B cell (primary cell): ENCODE data around the gene NECTIN1. TPM values are rescaled to one million over a fixed set of nuclear protein-coding genes. Genes with fewer than 3 reads are reported as not detected.

Experiments
- ATAC-seq: fragments of 200-7000 bp; cut with Tn5 transposase; one replicate; pipeline ENCODE4 v1.10.0; 2021; ENCODE audit warnings: low read depth, mild to moderate bottlenecking, moderate number of reproducible peaks, moderate library complexity
- CTCF ChIA-PET: fragments of 350-600 bp; sonication (Branson Sonifier 250); formaldehyde crosslinking; loops from one replicate; lab custom pipeline; 2021; ENCODE audit warnings: antibody characterized with exemption, inconsistent platforms; lab: Charles Lee
- POLR2A ChIA-PET: fragments of 350-600 bp; sonication (Branson Sonifier 250); formaldehyde crosslinking; loops from one replicate; lab custom pipeline; 2021; ENCODE audit warnings: antibody characterized with exemption; lab: Charles Lee
- DNase-seq: peaks from one replicate; pipeline ENCODE4 v3.0.0; 2013
- H2AFZ ChIP-seq: 2 replicates; pipeline ENCODE4 v1.6.1; 2012; ENCODE audit warnings: mild to moderate bottlenecking, low read depth, low read length; ENCODE audit not compliant: insufficient read depth, poor library complexity, severe bottlenecking
- H3K27ac ChIP-seq, 2 donors: 1 replicate in 1 of 2; 2 replicates in 1 of 2; pipeline ENCODE4 v1.5.1; 2012 to 2013; ENCODE audit warnings: low read length in 2 of 2, mild to moderate bottlenecking in 2 of 2, moderate library complexity in 1 of 2
- H3K27me3 ChIP-seq, 4 experiments: fragments of 200-600 bp in 1 of 4; sonication (generic) in 1 of 4; replicated peaks in 1 of 4; 1 replicate in 2 of 4; 2 replicates in 2 of 4; pipeline versions ENCODE4 v1.6.1 to v1.7.0; 2013 to 2016; ENCODE audit warnings: low read length in 3 of 4, mild to moderate bottlenecking in 2 of 4, mixed read lengths in 1 of 4, moderate library complexity in 1 of 4; ENCODE audit not compliant: insufficient read depth in 4 of 4, control insufficient read depth in 3 of 4; ENCODE audit errors: control extremely low read depth in 1 of 4
- H3K36me3 ChIP-seq, 2 experiments: replicated peaks in 1 of 2; 1 replicate in 1 of 2; 2 replicates in 1 of 2; pipeline versions ENCODE4 v1.6.1 to v1.7.1; 2013; ENCODE audit warnings: low read length in 1 of 2; ENCODE audit not compliant: insufficient read depth in 2 of 2, control insufficient read depth in 1 of 2; ENCODE audit errors: control extremely low read depth in 1 of 2, extremely low read depth in 1 of 2
- H3K4me1 ChIP-seq, 2 donors: fragments of 200-600 bp in 1 of 2; sonication (generic) in 1 of 2; 1 replicate in 1 of 2; 2 replicates in 1 of 2; pipeline versions ENCODE4 v1.5.1 to v1.6.1; 2013 to 2017; ENCODE audit warnings: low read length in 2 of 2; ENCODE audit not compliant: control insufficient read depth in 2 of 2, insufficient read depth in 2 of 2
- H3K4me2 ChIP-seq: replicated peaks from 2 replicates; pipeline ENCODE3; 2012; ENCODE audit warnings: mild to moderate bottlenecking, low read depth, low read length; ENCODE audit not compliant: poor library complexity, severe bottlenecking
- H3K4me3 ChIP-seq, 5 experiments: fragments of 200-600 bp in 1 of 5; sonication (generic) in 1 of 5; 1 replicate in 3 of 5; 2 replicates in 2 of 5; pipeline versions ENCODE4 v1.5.1 to v1.7.0; 2011 to 2016; ENCODE audit warnings: low read length in 4 of 5, mild to moderate bottlenecking in 4 of 5, low read depth in 2 of 5, control low read depth in 1 of 5, moderate library complexity in 1 of 5; ENCODE audit not compliant: insufficient read depth in 1 of 5; ENCODE audit errors: control extremely low read depth in 1 of 5, extremely low read depth in 1 of 5
- H3K79me2 ChIP-seq: fragments of 200-600 bp; sonication (generic); one replicate; pipeline ENCODE4 v1.6.0; 2016; ENCODE audit warnings: low read length; ENCODE audit not compliant: control insufficient read depth, insufficient read depth
- H3K9ac ChIP-seq: fragments of 200-600 bp; sonication (generic); 2 replicates; pipeline ENCODE4 v1.6.1; 2017; ENCODE audit warnings: mild to moderate bottlenecking, low read length, moderate library complexity
- H3K9me3 ChIP-seq, 3 donors: one replicate each; pipeline versions ENCODE4 v1.6.1 to v1.7.1; 2013; ENCODE audit warnings: low read length in 2 of 3; ENCODE audit not compliant: control insufficient read depth in 2 of 3, insufficient read depth in 1 of 3; ENCODE audit errors: control extremely low read depth in 1 of 3
- H4K20me1 ChIP-seq: 2 replicates; pipeline ENCODE4 v1.6.0; 2012; ENCODE audit warnings: mild to moderate bottlenecking, low read length; ENCODE audit not compliant: insufficient read depth, control insufficient read depth, poor library complexity, severe bottlenecking
- H3K27ac Mint-ChIP-seq: one replicate; pipeline ENCODE4 v1.8.0; 2021; ENCODE audit warnings: mixed read lengths
- H3K27me3 Mint-ChIP-seq: one replicate; pipeline ENCODE4 v1.8.0; 2021; ENCODE audit warnings: mixed read lengths
- H3K4me1 Mint-ChIP-seq: one replicate; pipeline ENCODE4 v1.8.0; 2021; ENCODE audit warnings: mixed read lengths
- H3K4me3 Mint-ChIP-seq: one replicate; pipeline ENCODE4 v1.8.0; 2021; ENCODE audit warnings: mixed read lengths
- H3K9me3 Mint-ChIP-seq: one replicate; pipeline ENCODE4 v1.8.0; 2022; ENCODE audit warnings: mixed read lengths; ENCODE audit not compliant: insufficient read depth
- CTCF ChIP-seq: fragments of 200-600 bp; IDR thresholded peaks from one replicate; pipeline ENCODE4 v1.8.0; 2022; ENCODE audit warnings: antibody characterized with exemption, mild to moderate bottlenecking
- EZH2 ChIP-seq: IDR thresholded peaks from 2 replicates; pipeline ENCODE4 v1.6.1; 2012; ENCODE audit warnings: borderline replicate concordance, low read depth, mild to moderate bottlenecking, moderate library complexity, low read length; ENCODE audit not compliant: insufficient read depth, poor library complexity, severe bottlenecking
- WGBS: methylation state at CpG from one replicate; pipeline ENCODE4 v1.1.5; 2013; ENCODE audit warnings: missing lambda C conversion rate; ENCODE audit not compliant: insufficient coverage; 5-methylcytosine and 5-hydroxymethylcytosine counted together
- intact Hi-C: fragments of 100-400 bp; cut with micrococcal nuclease; formaldehyde crosslinking; loops from one replicate; pipeline ENCODE4 v1.10.0; 2022
- polyA plus RNA-seq: library from polyadenylated mRNA; depleted of rRNA; stranded (reverse); fragments of >200 nt; gene quantifications from 2 replicates; pipeline ENCODE4 v1.2.3, GENCODE V29; 2012
- total RNA-seq, 2 donors: library from RNA; stranded (reverse); fragments of 120-200 nt in 1 of 2; gene quantifications; 1 replicate in 1 of 2; 2 replicates in 1 of 2; pipeline versions ENCODE4 v1.2.3 to v1.2.4, GENCODE V29; 2013 to 2022

NECTIN1 gene
- total and polyA plus RNA-seq, 2 donors (not counting 1 experiment from before 2014, with no cell fraction given): 2.1 to 3.9 TPM

- Histone ChIP-seq H3K4me2 (no peak overlapping the region), H4K20me1 (no peaks in the 10 kb centered on the region), H3K9ac (no peak overlapping the region), H2AFZ (no peak overlapping the region), H3K79me2 (no peaks in the 10 kb centered on the region), H3K4me3 (no peak overlapping the region), H3K4me1 (no peaks in the 10 kb centered on the region), H3K27me3 (no peaks in the 10 kb centered on the region), H3K27ac (no peak overlapping the region), H3K9me3 (no peaks in the 10 kb centered on the region), H3K36me3 (no peaks in the 10 kb centered on the region)
- TF ChIP-seq CTCF (no peak), EZH2 (no peak)
- Mint-ChIP-seq H3K27ac (no peak overlapping the region), H3K4me3 (no peak overlapping the region), H3K27me3 (no peaks in the 10 kb centered on the region), H3K4me1 (no peaks in the 10 kb centered on the region), H3K9me3 (no peaks in the 10 kb centered on the region)
- POLR2A ChIA-PET: no interaction called here
- WGBS: 91% methylated on average over 10 of the region's 13 CpGs
- no peak for DNase-seq
- intact Hi-C loops: no loop called here
- CTCF ChIA-PET: no interaction called here
- no peak for ATAC-seq
Measured at GRCh38 chr11:119700536-119701346, 28.3 kb downstream of the NECTIN1 start.

- TF ChIP-seq EZH2: no peak
- TF ChIP-seq CTCF: no peak
- Histone ChIP-seq H3K4me2 (no peak overlapping the region), H3K9me3 (no peaks in the 10 kb centered on the region), H3K79me2 (no peaks in the 10 kb centered on the region), H3K4me1 (no peaks in the 10 kb centered on the region), H3K4me3 (no peak overlapping the region), H3K9ac (no peak overlapping the region), H3K27ac (no peak overlapping the region), H3K36me3 (no peaks in the 10 kb centered on the region), H4K20me1 (no peaks in the 10 kb centered on the region), H2AFZ (no peak overlapping the region), H3K27me3 (no peaks in the 10 kb centered on the region)
- DNase-seq: no peak
- no peak for ATAC-seq
- POLR2A ChIA-PET: no interaction called here
- H3K27me3 Mint-ChIP-seq: no peaks in the 10 kb centered on the region
- WGBS: 94% methylated on average over 6 of the region's 7 CpGs
- no peaks in the 10 kb centered on the region for H3K4me1 Mint-ChIP-seq
- H3K4me3 Mint-ChIP-seq: no peak overlapping the region
- no peak overlapping the region for H3K27ac Mint-ChIP-seq
- CTCF ChIA-PET: no interaction called here
- no peaks in the 10 kb centered on the region for H3K9me3 Mint-ChIP-seq
- intact Hi-C loops: no loop called here
Measured at GRCh38 chr11:119700030-119700429, 29.0 kb downstream of the NECTIN1 start.
